HG02759 (cell line): ENCODE data around the gene THSD8.

Experiments
- ATAC-seq: cut with Tn5 transposase; IDR thresholded peaks from one replicate; pipeline ENCODE4 v1.9.1; 2021; ENCODE audit warnings: mild to moderate bottlenecking, moderate library complexity; ENCODE audit not compliant: unreplicated experiment

The THSD8 gene

GRCh38 chr19:12847159-12848139 lies 45.6 kb downstream of the THSD8 start:
- ATAC-seq, result no peak
